Muscle of back (tissue), 11 donors: ENCODE results near the gene HRH4. TPM values are rescaled to one million over a fixed set of nuclear protein-coding genes. Genes with fewer than 3 reads are reported as not detected.

Experiments used
- DNase-seq, 3 donors: peaks; one replicate each; pipeline versions ENCODE4 v3.0.0 to v3.0.0-alpha.2; 2013
- polyA plus RNA-seq, 10 donors: library from polyadenylated mRNA; unstranded; fragments of 120-200 nt; gene quantifications; one replicate each; pipeline ENCODE4 v1.2.1, GENCODE V29; 2013; ENCODE audit not compliant: insufficient read length in 10 of 10

HRH4 gene
- polyA plus RNA-seq, 10 donors, result 0.04 to 0.19 (median 0.12) TPM; not detected in 4

DNA sequence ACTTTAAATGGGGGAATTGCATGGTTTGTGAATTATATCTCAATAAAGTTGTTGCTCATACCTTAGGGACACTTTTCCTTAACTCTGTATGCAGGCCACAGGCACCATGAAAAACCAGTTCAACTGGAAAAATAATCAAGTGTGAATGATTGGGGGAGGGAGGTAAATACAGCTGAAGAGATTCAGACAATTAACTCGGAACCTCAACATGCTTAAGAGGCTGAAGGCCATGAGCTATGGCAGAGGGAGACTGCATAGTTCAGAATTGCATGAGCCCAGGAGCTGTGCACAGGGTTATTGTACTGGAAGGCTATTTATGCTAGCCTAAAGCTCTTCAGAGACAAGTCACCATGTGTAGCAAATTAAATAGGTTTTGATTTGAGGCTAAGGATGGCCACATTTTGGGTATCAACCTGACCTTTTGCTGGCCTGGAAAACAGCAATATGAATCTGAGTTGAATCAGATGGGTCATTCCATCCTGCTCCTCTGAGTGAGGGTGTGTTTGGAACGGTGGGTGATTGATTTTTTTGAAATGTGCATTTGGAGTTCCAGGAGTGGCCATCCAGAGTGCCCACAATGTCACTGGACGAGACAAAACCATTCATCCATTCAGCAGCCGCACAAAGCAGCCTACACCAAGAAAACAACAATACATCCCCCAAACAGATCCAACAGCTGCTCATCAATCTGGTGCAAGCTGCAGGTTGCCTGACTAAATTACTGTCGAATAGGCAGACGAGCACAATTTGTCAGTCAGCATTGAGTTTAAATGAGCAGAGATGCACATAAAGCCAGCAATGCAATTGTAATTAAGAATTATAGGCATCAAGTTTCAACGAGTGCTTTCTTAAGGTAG, 42.5 kb downstream of the HRH4 start:
- DNase-seq, result no peak

DNA sequence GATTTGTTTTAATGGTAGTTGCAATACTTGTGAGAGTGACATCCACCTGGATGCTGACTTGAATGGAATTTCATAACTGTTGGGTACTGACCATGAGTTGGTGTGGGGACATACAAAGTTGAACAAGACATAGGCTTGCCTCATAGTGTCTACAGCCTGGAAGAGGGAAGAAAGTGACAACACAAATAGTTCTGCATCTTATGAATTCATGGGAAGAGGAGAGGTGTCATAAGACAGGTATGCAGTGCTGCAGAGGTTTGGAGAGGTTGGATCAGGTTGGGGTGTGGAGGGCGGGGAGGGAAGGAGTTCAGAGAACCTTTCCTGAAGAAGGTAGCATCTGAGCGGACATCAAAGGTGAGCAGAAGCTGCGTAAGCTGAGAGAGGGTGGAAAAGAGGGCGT, 44.0 kb downstream of the HRH4 start:
- no peak for DNase-seq

- no peak for DNase-seq
Measured at GRCh38 chr18:24506175-24506574, 45.7 kb downstream of the HRH4 start.

DNA sequence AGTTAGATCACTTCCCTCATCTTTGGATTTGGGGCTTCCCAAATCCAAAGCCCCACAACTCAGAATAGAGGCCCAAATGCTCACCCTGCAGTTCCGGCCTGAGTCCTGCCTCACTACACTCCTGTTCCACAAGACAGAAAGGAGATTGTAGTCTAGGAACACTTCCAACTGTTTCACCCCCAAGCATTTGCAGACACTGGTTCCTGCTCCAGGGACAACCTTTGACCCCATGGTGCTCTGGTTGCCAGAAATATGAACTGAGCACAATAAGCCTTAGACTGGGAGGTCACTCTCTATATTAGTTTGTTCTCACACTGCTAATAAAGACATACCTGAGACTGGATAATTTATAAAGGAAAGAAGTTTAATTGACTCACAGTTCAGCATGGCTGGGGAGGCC, 49.0 kb downstream of the HRH4 start:
- no peak for DNase-seq

- DNase-seq, result no peak
Measured at GRCh38 chr18:24514439-24514838, 54.0 kb downstream of the HRH4 start.

DNA sequence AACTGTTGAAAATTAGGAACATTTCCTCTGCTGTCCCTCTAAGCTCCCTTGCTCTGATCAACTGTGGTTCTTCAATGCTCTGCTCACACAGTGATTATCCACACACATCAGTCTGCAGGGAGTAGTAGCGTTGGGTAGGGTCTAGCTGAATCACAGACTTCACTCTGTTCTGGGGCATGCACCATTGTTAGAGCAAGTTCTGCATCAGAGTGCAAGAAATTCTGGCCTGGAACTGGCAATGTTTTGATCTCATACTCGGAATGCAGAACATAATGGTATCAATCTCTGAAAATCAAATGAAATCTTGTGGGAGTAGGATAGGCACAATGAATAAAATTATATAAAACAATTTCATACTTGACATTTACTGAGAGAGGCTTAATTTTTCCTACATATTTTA, 55.3 kb downstream of the HRH4 start:
- DNase-seq, result no peak

DNA sequence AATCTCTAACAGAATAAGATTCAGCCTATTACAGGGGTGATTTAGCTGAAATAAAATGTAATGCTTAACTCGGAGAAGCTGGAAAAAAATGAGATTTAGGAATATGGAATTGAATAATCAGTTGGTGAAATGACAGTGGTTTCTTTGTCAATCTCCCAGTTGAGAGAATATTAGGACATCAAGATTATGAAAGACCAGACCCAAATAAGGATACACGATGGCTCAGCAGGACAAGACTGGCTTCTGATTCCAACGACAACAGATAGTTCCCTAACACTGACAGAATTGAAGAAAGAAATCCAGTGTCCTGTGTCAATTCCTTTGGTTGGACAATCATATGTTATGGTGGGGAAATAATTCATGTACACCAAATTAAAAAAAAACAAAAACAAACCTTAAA, 55.8 kb downstream of the HRH4 start:
- DNase-seq, result no peak

DNA sequence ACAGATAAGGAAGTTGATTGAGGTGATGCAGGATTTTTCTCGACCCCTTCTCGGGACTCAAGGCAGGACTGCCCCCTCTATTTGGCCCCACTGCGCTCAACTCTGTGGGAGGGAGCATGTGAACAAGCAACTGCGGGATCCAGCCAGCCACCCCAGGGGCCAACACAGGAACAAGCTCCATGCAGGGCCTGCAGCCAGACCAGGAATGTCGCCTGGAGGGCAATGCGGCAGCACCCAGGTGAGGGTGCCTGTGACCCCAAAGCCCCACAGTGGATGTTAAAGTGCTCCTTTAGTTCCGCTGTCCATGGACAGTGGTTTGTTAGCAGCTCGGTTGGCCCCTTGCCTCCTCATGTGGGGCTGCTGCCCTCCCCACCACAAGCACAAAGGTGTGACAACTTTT, 57.1 kb downstream of the HRH4 start:
- DNase-seq, result no peak

DNA sequence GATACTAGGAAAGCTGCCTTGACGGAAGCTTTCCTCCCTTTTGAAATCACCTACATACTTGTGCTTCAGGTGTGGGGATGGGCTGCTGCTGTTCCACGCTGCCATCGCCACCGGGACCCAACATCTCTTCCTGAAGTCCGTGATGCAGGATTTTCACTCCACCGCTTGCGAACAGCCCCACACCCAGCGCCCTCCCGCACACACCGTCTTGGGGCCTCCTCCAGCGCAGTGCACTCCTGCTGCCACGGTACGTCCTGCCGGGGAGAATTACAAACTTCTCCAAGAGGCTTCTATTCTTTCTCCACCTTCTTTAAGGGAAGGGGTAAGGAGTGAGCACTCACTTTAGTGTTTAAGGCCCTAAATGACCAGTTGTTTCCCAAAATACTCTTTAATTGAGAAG, 58.2 kb downstream of the HRH4 start:
- no peak for DNase-seq

Other genes with a start within 250 kb of the HRH4 start
- 10 to 100 TPM; 48.4 to 64.3 (median 52.4) TPM for gene OSBPL1A, start 62.8 kb upstream of the HRH4 start, polyA plus RNA-seq
- gene IMPACT, start 34.0 kb upstream of the HRH4 start, polyA plus RNA-seq, result 10 to 100 TPM; 32.9 to 47.1 (median 38.2) TPM